Ishikawa (cell line): ENCODE results near the gene ALX4.

ENCODE experiments used
- CEBPB ChIP-seq: IDR thresholded peaks from 2 replicates; pipeline ENCODE4 v1.6.1; 2012
- CREB1 ChIP-seq: IDR thresholded peaks from 2 replicates; pipeline ENCODE4 v1.6.1; 2012; ENCODE audit warnings: low read depth
- EGR1 ChIP-seq: IDR thresholded peaks from 2 replicates; pipeline ENCODE4 v1.6.1; 2012
- EP300 ChIP-seq: IDR thresholded peaks from 2 replicates; pipeline ENCODE4 v1.6.1; 2012; ENCODE audit warnings: borderline replicate concordance
- FOXM1 ChIP-seq: IDR thresholded peaks from 2 replicates; pipeline ENCODE4 v1.6.1; 2012; ENCODE audit warnings: low read depth, borderline replicate concordance
- NFIC ChIP-seq: IDR thresholded peaks from 2 replicates; pipeline ENCODE4 v1.6.1; 2012
- RAD21 ChIP-seq: IDR thresholded peaks from 2 replicates; pipeline ENCODE4 v1.6.1; 2012; ENCODE audit warnings: low read depth
- TAF1 ChIP-seq: IDR thresholded peaks from 2 replicates; pipeline ENCODE4 v1.6.1; 2012; ENCODE audit warnings: low read depth, mild to moderate bottlenecking
- TCF12 ChIP-seq: IDR thresholded peaks from 2 replicates; pipeline ENCODE4 v1.6.1; 2012; ENCODE audit warnings: low read depth
- TEAD4 ChIP-seq: IDR thresholded peaks from 2 replicates; pipeline ENCODE4 v1.6.1; 2012
- YY1 ChIP-seq: IDR thresholded peaks from 2 replicates; pipeline ENCODE4 v1.6.1; 2012; ENCODE audit warnings: low read depth
- ZBTB7A ChIP-seq: IDR thresholded peaks from 2 replicates; pipeline ENCODE4 v1.6.1; 2012; ENCODE audit warnings: low read depth
- TF ChIP-seq, protein P1 (sequence below): IDR thresholded peaks from 2 replicates; pipeline ENCODE4 v1.6.1; 2012; ENCODE audit warnings: low read depth, mild to moderate bottlenecking
- TF ChIP-seq, protein P2 (sequence below): IDR thresholded peaks from 2 replicates; pipeline ENCODE4 v1.6.1; 2012
- TF ChIP-seq, protein P3 (sequence below): IDR thresholded peaks from 2 replicates; pipeline ENCODE4 v1.6.1; 2012

Gene ALX4

DNA sequence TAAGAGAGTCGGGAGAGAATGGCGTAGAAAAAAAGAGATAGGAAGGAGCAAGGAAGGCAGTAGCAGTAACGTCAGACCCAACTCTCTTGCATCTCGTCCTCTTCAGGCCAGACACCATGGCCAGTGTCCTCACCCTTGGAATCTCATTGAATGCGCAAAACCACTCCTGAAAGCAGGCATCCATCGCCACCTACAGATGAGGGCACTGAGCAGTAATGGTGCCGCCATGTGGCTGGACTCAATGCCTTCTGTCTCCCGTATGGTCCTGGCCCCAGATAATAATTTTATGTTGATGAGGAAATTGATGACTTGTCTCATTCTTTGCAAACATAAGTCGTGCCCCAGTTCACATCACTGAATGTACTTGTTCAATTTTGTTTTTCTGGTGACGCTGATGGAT lies 17.8 kb upstream of the ALX4 start:
- TF ChIP-seq TAF1 (no peak), CEBPB (no peak), EP300 (no peak), EGR1 (no peak), RAD21 (peak; percentile 20; the same call in 1 of the 2 replicates)

DNA sequence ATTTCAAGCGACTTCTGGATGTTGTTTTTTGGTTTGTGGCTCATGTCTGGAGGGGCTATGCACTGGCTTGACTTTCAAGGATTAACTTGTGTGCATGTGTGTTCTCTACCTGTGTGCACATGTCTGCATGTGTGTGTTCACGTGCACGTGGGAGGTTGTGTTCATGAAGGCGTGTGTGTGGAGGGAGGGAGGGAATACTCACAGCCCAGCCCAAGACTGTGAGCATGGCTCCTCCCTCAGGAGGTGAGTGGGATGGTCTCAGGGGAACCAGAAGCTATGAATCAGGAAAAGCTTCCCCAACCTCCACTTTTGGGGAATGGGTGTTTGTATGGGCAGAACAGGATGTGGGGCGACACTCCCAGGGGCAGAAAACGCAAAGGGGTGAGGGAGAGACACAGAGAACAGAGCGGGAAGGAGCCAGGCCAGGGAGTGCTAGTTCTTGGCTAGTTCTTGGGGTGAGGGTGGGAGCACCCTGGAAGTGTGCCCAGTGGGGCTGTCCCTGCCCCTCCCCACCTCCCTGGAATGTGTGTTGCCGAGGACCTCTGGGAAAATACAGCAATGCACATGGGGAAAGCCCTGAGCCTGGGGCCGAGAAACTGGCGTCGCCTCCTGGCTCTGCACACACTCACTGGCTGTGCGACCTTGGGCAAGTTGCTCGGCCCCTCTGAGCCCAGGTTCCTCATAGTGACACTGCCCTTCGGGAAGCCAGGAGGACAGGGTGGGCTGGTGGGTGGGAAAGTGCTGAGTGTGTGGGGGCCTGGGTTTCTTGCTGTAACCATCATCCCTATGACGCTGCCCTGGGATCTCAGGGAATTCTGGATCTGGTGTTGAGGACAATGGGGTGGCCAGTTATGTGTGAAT lies 16.9 kb upstream of the ALX4 start:
- TF ChIP-seq, protein P1, sequence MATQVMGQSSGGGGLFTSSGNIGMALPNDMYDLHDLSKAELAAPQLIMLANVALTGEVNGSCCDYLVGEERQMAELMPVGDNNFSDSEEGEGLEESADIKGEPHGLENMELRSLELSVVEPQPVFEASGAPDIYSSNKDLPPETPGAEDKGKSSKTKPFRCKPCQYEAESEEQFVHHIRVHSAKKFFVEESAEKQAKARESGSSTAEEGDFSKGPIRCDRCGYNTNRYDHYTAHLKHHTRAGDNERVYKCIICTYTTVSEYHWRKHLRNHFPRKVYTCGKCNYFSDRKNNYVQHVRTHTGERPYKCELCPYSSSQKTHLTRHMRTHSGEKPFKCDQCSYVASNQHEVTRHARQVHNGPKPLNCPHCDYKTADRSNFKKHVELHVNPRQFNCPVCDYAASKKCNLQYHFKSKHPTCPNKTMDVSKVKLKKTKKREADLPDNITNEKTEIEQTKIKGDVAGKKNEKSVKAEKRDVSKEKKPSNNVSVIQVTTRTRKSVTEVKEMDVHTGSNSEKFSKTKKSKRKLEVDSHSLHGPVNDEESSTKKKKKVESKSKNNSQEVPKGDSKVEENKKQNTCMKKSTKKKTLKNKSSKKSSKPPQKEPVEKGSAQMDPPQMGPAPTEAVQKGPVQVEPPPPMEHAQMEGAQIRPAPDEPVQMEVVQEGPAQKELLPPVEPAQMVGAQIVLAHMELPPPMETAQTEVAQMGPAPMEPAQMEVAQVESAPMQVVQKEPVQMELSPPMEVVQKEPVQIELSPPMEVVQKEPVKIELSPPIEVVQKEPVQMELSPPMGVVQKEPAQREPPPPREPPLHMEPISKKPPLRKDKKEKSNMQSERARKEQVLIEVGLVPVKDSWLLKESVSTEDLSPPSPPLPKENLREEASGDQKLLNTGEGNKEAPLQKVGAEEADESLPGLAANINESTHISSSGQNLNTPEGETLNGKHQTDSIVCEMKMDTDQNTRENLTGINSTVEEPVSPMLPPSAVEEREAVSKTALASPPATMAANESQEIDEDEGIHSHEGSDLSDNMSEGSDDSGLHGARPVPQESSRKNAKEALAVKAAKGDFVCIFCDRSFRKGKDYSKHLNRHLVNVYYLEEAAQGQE, result no peak
- TF ChIP-seq, protein P2, sequence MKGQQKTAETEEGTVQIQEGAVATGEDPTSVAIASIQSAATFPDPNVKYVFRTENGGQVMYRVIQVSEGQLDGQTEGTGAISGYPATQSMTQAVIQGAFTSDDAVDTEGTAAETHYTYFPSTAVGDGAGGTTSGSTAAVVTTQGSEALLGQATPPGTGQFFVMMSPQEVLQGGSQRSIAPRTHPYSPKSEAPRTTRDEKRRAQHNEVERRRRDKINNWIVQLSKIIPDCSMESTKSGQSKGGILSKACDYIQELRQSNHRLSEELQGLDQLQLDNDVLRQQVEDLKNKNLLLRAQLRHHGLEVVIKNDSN, result no peak
- TF ChIP-seq, protein P3, sequence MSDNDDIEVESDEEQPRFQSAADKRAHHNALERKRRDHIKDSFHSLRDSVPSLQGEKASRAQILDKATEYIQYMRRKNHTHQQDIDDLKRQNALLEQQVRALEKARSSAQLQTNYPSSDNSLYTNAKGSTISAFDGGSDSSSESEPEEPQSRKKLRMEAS, result no peak
- TF ChIP-seq RAD21 (peak; percentile 33; the same call in 1 of the 2 replicates), YY1 (no peak)

DNA sequence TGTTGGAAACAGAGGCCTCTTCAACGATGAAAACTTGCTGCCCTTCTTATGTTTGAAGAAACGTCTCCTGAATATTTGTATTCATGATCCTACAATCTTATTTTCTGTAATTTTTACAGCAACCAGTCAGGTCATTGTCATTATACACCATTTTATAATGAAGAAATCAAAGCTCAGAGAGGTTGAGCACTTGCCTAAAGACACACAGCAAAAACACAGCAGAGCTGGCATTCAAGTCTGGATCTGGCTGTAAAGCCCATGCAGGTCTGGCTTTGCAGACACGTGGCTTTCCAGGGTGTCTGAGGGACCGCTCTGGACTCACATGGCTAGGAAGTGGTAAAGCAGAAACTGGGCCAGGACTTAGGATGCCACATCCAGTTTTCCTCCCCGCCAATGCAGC lies 15.8 kb upstream of the ALX4 start:
- TF ChIP-seq, protein P1, result no peak

DNA sequence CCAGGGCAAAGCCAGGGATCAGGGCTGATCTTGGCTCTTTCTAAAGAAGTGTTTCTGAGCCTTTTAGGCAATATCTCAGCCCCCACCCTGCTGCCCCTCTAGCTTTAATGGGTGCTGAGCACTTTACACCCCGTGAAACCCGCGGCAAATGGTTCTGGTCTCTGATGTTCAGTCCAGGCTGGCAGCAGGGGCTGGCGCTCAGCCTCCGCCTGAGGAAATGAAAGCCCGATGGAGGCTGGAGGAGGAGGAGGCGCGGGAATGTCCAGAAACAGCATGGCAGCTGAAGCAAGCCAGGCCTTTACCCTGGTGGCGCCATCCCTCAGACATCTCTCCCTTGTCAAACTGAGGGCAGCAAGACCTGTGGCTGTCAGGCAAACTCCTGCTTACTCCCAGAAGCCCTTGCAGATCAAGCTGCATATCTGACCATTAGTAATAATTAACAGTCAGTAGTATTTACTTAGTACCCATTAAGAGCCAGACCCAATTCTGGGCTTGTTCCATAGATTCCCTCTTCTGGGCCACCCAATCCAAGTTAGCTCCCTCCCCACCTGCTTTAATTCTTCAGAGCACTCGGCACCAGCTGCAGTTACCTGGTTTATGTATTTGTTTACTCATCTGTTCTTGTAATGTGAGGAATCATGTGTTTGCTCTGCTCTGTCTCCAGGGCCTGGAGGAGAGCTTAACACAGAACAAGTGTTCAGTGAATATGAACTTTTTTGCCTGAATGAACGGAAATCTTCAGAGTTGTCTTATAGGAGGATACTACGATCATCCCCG lies 15.0 kb upstream of the ALX4 start:
- no peak for TF ChIP-seq YY1
- TF ChIP-seq, protein P3, result no peak
- no peak for TF ChIP-seq TCF12
- no peak for TF ChIP-seq CREB1
- TF ChIP-seq, protein P2, result no peak
- TF ChIP-seq ZBTB7A, result no peak
- TF ChIP-seq EP300, result no peak
- no peak for TF ChIP-seq TAF1
- TF ChIP-seq EGR1, result no peak
- TF ChIP-seq NFIC, result no peak

DNA sequence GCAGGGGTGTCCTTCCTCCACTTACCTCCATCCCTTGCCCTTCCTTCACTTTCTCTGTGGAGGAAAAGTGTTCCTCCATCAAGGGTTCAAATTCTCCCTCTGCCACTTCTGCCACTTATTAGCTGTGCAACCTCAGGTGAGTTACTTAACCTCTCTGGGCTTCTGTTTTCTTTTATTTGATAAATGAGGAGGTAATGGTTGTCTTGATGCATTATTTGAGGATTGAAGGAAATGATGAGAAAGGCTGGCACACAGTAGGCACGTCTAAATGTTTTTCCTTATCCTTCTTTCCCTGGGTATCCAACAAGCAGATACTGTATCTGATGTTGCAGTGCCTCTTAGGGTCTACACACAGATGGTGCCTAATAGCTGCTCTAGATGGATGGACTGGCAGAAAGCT lies 14.3 kb upstream of the ALX4 start:
- TF ChIP-seq RAD21 (no peak), TEAD4 (no peak), NFIC (no peak), EGR1 (no peak), CEBPB (no peak), TCF12 (no peak), TAF1 (no peak), YY1 (no peak), FOXM1 (no peak), CREB1 (no peak), EP300 (no peak), ZBTB7A (no peak)
- TF ChIP-seq, protein P2, result no peak
- TF ChIP-seq, protein P1, result no peak
- TF ChIP-seq, protein P3, result no peak
